GM21737 (cell line): Measurements from ENCODE around the gene TCF7L1.

ENCODE experiments used
- ATAC-seq: cut with Tn5 transposase; IDR thresholded peaks from one replicate; pipeline ENCODE4 v1.9.1; 2021; ENCODE audit warnings: mild to moderate bottlenecking, moderate library complexity; ENCODE audit not compliant: unreplicated experiment

The TCF7L1 gene

DNA sequence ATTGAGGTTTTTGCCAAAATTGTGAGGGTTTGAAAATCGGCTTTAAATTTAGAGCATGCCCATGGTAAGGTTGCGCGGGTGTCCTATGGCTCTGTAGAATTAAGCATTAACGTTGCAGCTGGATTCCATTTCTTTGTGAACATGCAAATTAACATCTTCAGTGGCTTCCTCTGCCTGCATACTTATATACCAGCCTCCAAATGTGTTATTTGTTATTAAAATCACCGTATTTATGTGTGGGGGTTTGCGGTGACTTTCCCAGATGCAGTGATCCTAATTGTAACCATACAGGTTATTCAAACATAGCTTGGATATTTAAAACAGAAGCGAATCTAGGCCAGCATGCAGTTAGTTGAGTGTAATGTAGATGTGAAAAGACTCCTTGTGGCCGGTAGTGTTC lies 114.4 kb downstream of the TCF7L1 start:
- no peak for ATAC-seq

DNA sequence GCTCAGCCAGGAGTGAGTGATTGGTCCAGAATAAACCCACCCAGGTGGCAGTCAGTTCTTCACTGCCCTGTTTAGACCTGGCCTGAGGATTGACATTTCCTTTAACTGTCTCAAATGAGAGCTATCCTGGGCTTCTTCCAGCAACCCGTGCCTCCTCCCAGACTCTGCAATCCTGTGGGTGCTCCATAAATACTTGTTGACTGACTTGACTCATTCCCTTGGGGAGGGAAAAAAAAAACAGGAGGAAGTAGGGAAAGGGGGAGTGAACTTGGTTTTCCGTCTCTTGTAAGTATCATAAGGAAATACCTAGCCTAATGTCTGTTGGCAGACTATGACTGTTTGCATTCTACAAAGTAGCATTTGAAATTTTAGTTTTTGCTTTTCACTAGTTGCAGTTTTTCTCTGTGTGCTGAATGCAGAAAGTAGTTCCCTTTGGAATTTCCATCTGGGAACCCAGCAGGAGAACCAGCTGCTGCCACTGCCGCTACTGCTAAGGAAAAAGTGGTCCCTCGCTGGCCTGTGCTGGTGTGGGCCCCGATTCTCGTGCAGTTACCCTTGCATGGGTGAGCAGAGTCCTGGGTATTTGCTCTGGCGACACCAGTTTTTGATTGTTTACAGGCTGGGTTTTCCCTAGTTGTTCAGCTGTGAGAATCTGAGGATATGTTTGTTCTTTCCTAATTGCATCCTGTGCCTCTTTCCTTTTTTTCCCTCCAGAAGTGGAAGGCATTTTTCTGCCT lies 115.7 kb downstream of the TCF7L1 start:
- ATAC-seq, result no peak

DNA sequence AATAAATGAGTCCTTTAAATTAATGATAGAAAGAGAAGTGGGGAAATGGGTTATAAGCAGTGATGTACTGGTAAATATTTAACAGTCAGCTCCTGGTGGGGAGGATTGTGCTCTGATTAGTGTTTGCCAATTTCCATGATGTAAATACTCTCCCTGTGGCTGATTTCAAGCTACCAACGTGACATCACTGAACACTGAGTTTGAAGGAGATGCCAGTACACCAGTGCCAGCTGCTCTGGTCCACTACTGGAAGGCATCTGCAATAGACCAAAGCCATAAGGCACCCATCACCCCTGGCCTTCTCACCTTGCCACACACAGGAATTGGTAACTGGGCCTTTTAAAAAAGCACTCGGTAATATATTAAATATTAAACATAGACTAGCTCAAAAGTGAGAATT lies 116.9 kb downstream of the TCF7L1 start:
- no peak for ATAC-seq

DNA sequence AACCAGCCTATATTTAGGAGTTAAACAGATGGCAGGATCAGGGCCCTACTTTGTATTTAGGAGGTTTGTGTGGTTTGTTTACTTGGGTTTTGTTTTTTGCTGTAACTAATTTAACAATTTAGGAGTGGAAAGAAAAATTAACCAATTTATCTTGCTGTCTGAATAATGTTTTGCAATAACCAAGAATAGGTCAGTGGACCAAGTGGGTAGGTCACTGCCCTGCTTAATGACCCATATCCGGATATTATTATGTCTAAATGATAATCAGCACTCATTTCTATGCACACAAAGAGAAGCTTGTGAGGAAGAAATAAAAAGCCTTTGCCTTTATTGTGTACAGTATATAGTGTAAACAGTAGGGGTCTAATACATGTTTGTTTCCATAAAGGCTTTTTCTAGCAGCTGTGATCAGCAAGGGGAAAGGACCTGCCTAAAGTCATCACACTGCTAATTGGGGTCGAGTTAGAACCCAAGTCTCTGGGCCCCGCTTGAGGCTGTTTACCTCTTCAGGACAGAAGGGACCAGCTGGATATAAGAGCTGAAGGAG lies 118.0 kb downstream of the TCF7L1 start:
- no peak for ATAC-seq

DNA sequence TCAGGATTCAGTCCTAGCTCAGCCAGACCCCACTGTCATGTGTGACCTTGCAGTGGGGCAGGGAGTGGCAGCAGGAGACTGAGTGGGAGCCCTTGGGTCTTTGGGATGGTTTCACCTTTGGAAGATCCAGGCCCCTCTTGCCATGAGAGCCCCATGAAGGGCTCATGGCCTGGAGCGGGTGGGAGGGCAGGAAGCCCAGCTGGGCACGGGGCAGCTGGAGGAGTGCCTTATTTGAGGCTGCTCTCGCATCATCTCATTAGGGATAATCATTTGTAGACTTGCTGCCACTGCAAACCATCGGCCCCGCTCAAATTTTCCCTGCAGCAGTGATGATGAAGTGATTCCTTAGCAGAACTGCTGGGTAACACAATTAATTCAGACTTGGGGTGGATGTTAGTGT lies 120.7 kb downstream of the TCF7L1 start:
- no peak for ATAC-seq

DNA sequence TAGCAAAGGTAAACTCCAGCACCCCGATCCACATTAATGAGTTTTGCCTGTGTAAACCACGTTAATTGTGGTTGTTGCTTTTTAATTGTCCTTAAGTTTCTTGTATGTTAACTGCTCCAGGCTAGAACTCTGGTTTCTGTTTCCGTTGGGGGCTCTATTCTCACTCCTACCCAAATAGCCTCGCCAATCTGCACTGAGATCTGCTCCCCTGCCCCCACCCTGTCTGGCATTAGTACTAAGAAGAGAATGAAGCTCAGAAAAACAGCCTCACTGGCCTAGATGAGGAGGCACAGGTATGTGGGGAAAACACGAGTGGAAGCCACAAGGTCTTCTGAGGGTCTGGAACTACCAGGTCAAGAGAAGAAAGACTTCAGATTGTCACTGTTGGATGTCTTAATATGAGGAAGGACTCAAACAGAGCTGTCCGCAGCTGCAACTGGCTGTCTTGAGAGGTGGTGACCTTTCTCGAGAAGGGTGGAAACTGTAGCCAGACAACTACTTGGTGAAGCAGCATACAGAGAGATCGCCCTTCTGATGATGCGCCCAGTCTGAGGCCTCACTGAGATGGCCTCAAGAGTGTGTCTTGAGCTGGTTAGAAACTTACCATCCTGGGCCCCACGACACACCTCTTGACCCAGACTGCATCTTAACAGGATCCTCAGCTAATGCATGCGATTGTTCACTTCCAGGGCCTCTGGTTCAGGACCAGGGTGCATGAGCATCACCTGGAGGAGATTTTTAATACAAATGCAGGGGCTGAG lies 121.5 kb downstream of the TCF7L1 start:
- ATAC-seq, result no peak

DNA sequence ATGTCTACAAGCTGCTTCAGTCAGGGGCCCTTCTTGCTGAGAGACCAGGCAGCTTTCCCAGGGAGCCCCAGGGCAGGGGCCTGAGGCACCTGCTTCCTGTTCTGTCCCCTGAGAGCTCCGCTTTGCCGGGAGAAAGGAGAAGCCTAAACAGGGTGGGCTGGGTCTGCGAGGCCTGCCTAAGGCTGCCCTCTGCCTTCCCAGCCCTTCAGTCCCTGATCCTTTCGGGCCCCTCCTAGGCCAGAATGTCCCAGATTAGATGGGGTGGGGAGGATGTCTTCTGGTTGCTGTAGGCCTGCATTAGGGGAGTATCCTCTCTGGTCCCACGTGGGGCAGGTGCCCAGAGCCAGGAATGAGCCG lies 122.2 kb downstream of the TCF7L1 start:
- ATAC-seq, result no peak

DNA sequence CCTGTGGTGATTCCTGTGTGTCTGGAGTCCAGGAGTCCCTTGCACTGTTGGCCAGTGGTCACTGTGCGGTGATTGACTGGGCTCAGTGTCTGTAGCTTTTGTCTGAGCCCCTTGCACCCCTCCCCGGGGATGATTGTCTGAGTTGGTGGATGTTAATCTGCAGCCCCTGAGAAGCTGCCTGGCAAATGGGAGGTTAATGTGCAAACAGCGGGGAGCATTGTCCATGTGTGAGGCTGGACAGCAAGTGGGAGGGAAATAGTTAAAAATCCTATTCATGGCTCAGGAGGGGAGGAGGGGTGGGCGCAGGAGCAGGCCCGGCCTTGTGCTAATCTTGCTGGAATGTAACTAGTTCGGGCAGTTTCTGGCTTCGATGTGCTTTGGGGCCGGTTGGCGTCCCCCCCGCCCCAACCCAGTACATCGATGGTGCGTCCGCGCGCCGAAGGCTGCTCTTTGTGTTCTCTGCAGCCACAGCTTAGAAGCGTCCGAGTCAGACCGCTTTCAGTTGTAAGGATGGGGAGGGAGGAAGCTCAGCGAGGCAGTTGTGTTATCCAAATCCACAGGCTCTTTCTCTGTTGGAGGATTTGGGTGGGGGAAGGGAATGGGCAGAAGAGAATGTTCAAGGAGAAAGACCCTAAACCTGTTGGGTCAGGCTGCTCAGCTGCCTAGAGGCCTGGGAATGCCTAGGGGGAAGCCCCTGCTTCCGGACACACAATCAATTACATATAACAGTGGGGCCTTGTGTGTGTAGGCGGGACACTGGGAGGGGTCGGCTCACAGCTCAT lies 122.8 kb downstream of the TCF7L1 start:
- ATAC-seq, result no peak

DNA sequence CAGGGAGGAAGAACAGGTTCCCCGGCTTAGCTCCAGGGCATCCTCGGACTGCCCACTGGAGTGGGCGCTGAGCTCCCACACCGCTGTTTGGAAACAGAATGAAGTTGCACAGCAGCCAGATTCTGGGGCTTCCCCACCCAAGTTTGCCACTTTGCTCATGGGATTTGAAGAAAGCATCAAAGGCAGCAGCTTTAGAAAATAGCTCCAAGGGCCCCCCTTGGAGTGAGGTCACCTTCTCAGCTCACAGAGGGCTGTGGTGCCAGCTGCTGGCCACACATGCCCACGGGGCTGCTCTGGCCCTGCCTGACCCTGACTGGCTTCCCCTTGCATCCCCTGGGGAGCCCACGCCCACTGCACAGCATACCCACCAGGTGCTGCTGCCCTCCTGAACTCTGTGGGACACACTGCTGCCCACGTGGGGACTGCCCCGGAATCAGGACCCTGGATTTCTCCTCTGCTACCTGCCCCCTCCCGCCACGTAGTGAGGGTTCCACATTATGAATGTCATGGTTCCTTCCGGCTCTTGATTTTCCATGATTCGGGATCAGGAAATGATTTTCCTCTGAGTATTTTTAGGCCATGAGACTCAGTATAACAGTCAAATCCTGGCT lies 124.3 kb downstream of the TCF7L1 start:
- ATAC-seq, result no peak

DNA sequence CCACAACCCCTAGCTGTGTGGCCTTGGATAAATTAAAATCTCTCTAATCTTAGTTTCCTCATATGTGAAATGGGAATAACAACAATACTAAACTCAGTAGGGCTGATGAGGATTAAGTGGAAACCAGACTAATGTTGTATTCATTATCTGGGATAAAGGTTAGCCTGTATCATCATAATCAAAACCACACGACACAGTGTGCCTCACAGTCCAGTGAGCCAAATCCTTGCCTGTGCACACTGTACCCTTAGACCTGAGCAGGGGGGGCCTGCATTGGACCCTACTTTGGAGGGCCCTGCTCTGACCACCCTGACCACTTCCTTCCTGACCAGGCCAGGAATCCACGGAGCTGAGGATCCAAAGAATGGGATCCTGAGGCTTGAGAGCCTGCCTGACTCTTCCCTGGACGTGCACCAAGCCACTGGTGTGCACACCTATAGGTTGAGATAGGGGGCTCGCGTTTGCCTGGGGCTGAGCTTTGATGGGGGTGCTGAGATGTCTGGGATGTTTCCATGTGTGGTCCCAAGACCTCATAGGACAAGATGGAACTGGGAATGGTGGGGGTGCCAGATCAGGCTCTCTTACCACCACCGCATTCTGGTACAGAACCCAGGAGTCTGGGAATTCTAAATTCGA lies 124.9 kb downstream of the TCF7L1 start:
- ATAC-seq, result no peak

DNA sequence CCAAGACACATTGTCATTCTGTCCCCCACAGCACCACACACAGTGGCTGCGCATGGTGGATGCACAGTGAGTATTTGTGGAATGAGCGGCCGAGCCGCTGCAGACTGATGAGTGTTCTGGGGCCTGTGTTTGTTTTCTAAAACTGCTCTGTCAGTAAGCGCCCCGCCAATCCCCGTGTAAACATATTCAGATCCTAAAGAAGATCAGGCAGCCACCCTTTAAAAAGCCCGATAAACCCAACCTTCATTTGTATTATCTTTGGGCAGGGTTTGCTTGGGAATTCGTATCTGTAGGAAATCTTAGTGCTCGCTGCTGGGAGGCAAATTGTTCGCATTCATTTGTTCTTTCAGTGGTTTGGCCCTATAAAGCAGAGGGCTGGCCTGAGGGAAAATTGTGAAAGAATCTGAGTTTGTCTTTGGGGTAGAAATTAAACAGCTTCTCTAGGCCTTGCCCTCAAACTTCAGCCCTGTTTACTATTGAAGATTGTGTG lies 126.0 kb downstream of the TCF7L1 start:
- no peak for ATAC-seq

DNA sequence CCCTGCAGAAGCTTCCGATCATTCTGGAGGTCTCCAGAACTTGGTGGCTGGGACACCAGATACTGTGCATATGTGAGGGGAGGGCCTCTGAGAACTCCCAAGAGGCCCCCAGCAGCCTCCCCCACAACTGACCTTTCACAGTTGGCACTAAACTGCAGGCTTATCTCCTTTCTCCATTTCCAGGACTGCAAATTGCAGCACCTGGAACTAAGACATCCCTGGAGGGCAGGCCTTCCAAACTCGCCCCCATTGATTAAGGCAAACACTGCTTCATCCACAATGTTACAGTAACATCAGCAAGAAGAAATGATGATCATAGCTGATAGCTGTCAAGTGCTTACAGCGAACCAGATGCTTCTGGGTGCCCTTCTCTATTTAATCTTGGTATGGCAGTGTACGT lies 126.7 kb downstream of the TCF7L1 start:
- no peak for ATAC-seq

DNA sequence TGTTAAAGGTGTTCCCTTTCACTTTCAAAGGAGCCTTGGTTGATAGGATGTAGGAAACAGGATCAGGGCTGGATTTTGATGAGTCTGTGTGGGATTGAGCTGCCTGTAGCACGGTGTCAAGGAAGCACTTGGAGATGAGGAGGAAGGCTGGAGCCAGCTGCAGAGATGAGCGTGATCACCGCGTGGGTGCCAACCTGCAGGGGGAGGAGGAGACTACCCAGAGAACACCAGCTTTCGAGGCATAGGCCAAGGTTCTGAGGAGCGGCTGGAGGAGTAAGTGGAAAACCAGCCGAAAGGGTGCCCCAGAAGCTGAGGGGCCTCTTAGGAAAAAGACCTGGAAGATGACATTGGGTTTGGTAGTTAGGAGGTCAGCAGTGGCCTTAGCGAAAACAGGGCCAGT lies 130.4 kb downstream of the TCF7L1 start:
- no peak for ATAC-seq

DNA sequence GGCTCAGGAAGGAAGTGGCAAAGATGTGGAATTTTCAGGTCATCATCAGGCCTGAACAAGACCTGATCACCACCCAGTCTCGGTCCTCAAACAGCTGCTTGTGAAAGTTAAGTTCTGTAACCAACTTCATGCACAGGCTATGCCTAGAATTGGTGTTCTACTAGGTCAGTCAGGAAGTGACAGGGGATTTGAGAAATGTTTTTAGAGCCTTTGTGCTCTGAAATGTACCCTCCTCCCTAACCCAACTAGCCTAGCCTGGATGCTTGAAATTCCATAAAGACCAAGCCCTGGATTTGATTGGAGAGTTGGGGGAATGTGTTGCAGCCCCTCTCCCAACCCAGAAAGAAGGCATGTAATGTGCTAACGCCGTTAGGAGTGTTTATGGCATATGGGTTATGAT lies 131.3 kb downstream of the TCF7L1 start:
- no peak for ATAC-seq

DNA sequence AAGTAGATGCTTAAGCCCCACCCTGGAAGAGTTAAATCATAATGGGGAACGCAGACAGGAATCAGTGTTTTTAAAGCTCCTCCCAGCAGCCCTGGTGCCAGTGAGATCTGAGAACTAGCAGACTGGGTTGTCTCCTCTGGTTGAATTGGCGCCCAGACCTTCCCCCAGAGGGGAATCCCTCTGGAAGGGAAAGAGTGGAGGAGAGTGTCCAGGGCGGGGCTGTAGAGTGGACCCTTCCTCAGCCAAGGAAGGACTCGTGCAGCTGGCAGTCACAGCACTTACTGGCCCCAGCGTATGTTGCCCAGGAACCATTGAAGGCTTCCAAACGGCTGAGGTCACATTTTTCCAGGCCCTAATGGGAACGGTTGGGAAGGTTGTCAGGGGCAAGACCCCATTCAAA lies 132.1 kb downstream of the TCF7L1 start:
- no peak for ATAC-seq

DNA sequence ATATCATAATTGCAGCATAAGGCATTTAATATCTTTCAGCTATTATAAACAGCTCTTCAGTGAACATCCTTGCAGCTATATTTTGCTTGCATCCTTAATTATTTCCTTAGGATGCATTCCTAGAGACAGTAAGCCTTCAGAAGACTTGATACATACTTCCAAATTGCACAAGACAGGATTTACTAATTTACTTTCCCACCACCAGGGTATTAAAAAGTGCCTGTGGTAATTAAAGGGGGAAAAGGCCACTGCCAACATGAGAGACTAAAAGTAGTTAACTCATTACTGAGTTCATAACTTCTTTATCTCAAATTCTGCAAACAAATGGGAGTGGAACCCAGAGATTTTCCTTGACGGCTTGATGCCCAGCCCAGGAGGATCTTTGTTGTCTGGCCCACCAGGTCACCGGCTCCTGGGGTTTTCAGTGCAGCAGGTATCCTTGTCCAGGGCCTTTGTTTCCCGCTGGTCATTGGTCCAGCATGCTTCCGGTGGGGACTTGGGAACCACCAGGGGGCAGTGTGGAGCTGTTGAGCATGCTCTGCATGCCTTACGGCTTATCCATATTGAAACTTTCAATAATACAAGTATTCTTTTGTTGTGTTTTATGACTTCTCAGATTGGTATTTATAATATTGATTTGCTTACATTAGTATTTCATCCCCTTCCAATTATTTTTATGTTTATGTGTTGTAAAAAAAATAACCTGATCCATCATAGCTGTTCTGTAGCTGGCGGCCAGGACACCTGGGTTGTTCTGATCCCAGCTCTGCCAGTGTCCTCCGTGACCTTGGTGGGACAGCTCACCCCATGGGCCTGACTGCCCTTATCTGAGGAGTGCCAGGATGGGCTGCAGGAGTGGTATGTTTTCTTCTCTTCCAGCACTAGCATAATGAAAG lies 133.2 kb downstream of the TCF7L1 start:
- no peak for ATAC-seq

DNA sequence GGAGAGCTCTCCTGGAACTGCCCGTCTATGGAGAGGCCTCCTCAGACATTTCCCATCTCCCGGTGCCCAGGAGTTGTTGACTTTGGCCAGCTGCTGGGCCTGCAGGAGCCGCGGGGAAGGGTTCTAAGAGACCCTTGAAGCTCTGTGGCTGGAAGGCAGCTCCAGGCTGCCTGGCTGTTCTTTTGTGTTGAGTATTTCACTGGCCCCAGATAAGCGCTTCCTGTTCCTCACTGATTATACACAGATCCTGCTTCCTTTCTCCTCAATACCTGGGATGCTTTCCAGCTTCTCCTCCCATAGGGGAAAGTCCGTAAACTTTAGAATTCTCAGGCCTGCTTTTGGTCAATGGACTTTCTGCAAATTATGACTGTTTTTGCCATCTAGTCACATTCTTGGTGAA lies 136.8 kb downstream of the TCF7L1 start:
- ATAC-seq, result no peak

DNA sequence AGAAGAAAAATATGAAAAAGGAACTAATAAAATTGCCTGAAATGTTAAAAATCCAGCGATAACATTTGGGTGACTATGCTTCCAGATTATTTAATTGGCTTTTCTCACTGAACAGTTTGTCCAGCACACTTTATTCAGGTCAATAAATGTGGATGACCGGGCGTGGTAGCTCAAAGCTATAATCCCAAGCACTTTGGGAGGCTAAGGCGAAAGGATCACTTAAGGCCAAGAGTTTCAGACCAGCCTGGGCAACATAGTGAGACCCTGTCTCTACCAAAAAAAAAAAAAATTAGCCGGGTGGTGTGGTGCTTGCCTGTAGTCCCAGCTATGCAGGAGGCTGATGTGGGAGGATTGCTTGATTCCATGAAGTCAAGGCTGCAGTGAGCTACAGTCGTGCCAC lies 139.2 kb downstream of the TCF7L1 start:
- no peak for ATAC-seq
